ENCODE results near the gene EDRF1.

GRCh38 chr10:125757742-125758141 is 38.2 kb downstream of the EDRF1 start:
- TF ChIP-seq, protein P1, sequence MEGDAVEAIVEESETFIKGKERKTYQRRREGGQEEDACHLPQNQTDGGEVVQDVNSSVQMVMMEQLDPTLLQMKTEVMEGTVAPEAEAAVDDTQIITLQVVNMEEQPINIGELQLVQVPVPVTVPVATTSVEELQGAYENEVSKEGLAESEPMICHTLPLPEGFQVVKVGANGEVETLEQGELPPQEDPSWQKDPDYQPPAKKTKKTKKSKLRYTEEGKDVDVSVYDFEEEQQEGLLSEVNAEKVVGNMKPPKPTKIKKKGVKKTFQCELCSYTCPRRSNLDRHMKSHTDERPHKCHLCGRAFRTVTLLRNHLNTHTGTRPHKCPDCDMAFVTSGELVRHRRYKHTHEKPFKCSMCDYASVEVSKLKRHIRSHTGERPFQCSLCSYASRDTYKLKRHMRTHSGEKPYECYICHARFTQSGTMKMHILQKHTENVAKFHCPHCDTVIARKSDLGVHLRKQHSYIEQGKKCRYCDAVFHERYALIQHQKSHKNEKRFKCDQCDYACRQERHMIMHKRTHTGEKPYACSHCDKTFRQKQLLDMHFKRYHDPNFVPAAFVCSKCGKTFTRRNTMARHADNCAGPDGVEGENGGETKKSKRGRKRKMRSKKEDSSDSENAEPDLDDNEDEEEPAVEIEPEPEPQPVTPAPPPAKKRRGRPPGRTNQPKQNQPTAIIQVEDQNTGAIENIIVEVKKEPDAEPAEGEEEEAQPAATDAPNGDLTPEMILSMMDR (IDR thresholded peaks at IDR 0.05), result no peak
- no peak for TF ChIP-seq POLR2A (IDR thresholded peaks at IDR 0.05; ENCODE audit: low read depth)
- no peak for TF ChIP-seq POLR2AphosphoS5 (IDR thresholded peaks at IDR 0.05)
- TF ChIP-seq EP300 (IDR thresholded peaks at IDR 0.05), result no peak

All from esophagus muscularis mucosa (tissue), 4 donors.